GM12891 (cell line): Measurements from ENCODE around the gene PTPRG.

Source experiments
- DNase-seq: peaks from one replicate; pipeline ENCODE4 v3.0.0; 2011; ENCODE audit warnings: low spot score; ENCODE audit not compliant: insufficient read length
- FAIRE-seq: peaks from 2 replicates; lab custom pipeline; 2011; peaks lifted over from hg19 to GRCh38; lab: Jason Lieb, UNC
- PAX5 ChIP-seq: IDR thresholded peaks from 2 replicates; pipeline ENCODE4 v1.6.1; 2011; ENCODE audit warnings: low read length, moderate library complexity, mild to moderate bottlenecking; ENCODE audit not compliant: insufficient read depth, severe bottlenecking
- POLR2A ChIP-seq: IDR thresholded peaks from 2 replicates; pipeline ENCODE4 v1.6.1; 2011; ENCODE audit warnings: low read depth, low read length, control low read depth
- POLR2AphosphoS5 ChIP-seq: IDR thresholded peaks from 2 replicates; pipeline ENCODE4 v1.6.1; 2011; ENCODE audit warnings: low read depth, low read length, control low read depth
- POU2F2 ChIP-seq: IDR thresholded peaks from 2 replicates; pipeline ENCODE4 v1.6.1; 2011; ENCODE audit warnings: low read depth, mild to moderate bottlenecking, control low read depth, low read length, moderate library complexity
- SPI1 ChIP-seq: IDR thresholded peaks from 2 replicates; pipeline ENCODE4 v1.6.1; 2011; ENCODE audit warnings: low read depth, low read length, control low read depth
- TAF1 ChIP-seq: IDR thresholded peaks from 2 replicates; pipeline ENCODE4 v1.6.1; 2011; ENCODE audit warnings: low read depth, low read length, control low read depth

PTPRG gene

DNA sequence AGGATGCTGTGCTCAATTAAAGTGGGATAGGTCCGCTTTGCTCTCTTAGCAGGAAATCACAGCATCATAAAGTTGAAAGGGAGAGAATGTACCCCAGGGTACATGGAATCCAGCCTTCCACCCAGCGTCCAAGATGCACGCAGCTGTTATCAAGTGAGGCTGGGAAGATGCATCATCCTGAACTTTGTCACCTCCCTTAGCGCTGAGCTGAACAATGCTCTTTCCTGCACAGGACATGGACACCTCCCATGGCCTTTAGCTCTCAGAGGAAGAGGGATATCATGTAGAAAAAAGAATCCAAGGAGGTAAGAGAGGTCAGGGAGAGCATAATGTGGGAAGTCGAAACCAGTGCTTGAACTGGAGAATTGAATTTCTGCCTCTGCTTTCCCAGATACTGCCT, 619.1 kb downstream of the PTPRG start:
- TF ChIP-seq TAF1: no peak
- TF ChIP-seq SPI1: no peak
- no peak for TF ChIP-seq POU2F2
- no peak for TF ChIP-seq PAX5
- TF ChIP-seq POLR2AphosphoS5: no peak
- TF ChIP-seq POLR2A: no peak
- DNase-seq (no peak), FAIRE-seq (no peak)

DNA sequence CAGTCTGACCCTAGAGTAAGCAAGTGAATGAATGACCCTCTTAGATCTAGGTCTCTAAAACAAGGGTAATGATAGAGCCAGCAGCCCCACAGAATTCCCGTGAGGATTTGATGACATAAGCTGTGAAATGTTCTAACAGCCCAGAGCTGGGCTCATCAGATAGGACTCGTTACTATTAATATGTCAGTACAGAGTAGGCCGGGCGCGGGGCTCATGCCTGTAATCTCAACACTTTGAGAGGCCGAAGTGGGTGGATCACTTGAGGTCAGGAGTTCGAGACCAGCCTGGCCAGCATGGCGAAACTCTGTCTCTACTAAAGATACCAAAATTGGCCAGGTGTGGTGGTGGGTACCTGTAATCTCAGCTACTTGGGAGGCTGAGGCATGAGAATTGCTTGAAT, 621.7 kb downstream of the PTPRG start:
- no peak for TF ChIP-seq TAF1
- TF ChIP-seq SPI1: no peak
- no peak for TF ChIP-seq POU2F2
- TF ChIP-seq POLR2AphosphoS5: no peak
- TF ChIP-seq POLR2A: no peak
- TF ChIP-seq PAX5: no peak
- FAIRE-seq (no peak), DNase-seq (no peak)

DNA sequence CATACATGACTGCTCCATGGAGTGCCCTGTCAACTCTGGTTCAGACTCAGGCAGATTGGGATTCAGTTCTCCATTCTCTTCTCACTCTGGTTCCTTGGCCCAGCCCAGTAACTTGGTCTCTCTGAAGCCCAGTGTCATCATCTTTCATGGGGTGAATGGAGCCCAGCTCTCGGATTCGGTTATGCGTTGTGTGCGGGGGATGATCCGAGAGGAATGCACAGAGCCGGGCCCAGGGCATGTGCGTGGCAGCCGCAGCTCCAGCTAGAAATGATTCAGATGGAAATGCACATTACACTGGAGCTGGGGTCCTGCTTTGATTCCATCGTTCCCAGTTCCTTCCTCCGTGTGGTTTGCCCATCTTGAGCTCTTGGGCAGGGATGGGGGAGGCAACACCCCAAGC, 622.6 kb downstream of the PTPRG start:
- FAIRE-seq (no peak), DNase-seq (no peak)
- no peak for TF ChIP-seq PAX5
- TF ChIP-seq SPI1: no peak
- TF ChIP-seq TAF1: no peak
- no peak for TF ChIP-seq POU2F2

DNA sequence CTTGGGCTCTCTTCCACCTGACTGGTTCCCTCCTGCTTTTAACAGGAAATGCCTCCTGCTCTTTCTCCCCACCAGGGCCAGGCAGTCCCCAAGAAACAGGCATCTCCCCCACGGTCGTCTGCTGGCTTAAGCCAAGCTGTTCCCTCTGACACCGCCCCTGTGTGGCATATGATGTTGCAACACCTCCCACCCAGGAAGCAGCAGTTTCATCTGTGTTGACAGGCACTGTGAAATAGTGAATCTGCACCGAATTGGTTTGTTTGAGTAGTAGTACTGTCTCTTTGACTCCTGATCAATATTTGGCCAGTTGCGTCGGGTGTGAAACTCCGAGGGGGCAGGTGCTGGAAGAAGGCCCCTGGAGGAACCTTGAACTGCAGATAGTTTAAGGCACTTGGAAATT, 623.2 kb downstream of the PTPRG start:
- no peak for DNase-seq

DNA sequence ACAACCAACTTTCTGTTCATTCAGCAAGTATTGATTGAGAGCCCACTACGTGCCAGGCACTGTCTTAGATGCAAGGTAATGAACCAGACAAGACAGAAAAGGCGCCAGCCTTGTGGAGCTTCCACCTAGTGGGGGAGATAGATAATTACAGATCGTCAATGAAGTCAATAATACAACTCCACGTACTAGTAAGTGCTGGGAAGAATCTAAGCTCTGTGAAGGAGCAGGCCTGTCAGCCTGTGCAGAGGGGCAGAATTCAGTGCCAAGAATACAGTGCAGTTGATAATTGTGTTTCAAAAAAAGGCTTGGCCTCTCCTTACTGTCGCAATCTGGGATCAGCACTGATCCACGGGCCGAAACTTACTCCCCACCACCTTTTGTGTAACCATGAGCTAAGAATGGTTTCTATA, 625.7 kb downstream of the PTPRG start:
- no peak for FAIRE-seq
- TF ChIP-seq PAX5 (no peak), SPI1 (no peak), POU2F2 (no peak), POLR2AphosphoS5 (no peak), POLR2A (no peak), TAF1 (no peak)
- no peak for DNase-seq

More for the DNA sequence above, 623.2 kb downstream of the PTPRG start:
- TF ChIP-seq POU2F2 (no peak), POLR2A (no peak), TAF1 (no peak), POLR2AphosphoS5 (no peak)
- FAIRE-seq: no peak

DNA sequence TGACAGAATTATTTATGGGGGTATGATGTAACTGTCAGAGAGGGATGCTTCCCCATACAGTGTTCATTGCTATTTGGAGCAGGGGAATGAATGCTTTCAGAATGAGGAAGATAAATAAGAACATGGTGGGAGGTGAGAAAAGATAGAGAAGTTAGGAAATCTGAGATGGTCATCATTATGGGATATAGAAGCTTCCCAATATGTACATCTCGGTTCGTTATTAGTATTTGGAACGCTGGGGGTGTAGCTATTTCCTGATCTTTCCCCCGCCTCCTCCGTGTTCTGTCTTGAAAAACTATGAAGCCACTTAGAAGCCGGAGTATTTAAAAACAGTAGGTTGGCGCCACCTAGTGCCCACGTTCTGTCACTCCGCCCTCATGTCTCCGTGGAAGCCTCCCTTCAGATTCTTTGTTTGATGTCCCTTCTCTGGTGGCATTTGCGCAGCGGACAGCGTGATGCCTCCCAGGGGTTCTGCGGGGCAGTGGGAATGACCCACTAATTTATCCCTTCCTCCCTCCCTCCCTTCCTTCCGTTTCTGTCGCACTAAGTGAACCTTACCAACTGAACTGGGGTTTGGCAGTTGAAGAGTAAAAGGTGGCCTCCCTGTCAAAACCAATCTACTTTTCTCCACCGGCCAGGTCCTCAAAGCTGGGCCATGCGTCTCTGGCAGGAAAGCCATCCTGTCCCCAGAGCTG, 627.5 kb downstream of the PTPRG start:
- TF ChIP-seq POLR2AphosphoS5 (no peak), POLR2A (no peak), TAF1 (no peak), PAX5 (no peak), SPI1 (no peak), POU2F2 (no peak; the same call in 1 of the 2 replicates)
- DNase-seq: peak; percentile 59
- peak; percentile 59 for FAIRE-seq

DNA sequence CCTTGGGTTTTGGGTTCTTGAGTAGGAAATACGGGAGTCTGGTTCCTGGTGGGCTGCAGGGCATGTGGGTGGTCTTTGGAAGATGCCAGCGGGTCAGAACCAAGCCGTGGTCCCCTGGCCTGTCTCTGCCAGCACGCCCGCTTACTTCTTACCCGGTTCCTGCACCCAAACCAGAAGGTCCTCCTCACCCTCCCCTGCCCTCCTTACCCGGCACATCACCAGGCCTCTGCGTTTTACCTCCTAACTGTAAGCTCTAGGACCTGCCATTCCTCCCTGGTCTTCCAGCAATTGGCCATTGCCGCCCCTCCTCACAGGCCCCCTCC, 628.0 kb downstream of the PTPRG start:
- TF ChIP-seq POLR2A (no peak), TAF1 (no peak), POLR2AphosphoS5 (no peak), SPI1 (no peak)
- FAIRE-seq: no peak
- DNase-seq: no peak

DNA sequence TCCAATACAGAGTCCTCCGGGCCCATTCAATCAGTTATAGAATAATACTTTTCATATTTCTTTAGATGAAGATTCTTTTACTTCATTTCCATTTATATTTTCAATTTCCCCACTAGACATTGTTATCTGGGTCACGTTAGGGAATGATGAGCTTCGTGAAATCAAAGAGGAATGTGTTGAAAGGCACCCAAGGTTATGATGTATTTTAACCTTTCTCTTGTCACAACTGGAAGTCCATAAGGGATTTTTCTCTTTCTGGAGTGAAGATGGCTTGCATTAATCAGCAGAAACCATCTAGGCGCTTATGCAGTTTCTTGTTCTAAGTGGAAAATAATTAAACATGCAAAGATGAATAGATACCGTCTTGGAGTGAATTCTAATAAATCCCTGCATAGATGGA, 631.5 kb downstream of the PTPRG start:
- FAIRE-seq (no peak), DNase-seq (no peak)
- TF ChIP-seq POLR2A (no peak), SPI1 (no peak), PAX5 (no peak), TAF1 (no peak), POLR2AphosphoS5 (no peak), POU2F2 (no peak)

DNA sequence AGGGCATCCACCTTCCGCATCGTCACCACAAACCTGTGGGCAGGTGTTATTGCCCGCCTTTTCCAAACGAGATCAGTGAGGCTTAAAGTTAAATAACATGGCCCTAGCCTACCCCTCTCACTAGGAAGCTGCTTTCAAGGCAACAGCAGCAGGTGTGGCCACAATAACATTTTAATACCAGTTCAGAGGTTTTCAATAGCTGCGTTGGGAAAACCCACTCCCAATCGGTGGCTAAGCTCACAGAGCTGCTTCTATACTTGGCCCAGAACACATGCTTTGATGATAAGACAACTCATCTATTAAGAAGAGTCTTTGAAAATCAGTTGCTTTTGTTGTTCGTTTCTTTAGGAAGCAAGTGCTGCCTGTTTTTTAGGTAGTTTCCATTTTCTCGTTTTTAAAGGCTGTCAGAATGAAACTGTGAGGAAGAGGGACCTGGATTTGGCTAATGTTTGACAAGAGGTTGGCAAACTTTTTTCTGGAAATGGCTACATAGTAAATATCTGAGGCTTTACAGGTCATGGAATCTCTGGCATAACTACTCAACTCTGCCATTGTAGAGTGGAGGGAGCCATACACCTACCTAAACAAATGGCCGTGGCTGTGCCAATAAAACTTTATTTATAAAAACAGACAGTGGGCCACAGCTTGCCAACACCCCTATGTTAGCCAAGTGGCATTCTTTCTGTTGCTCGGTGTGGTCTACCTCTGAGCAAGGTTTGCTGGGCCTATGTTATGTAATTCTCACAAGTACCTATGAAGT, 632.4 kb downstream of the PTPRG start:
- DNase-seq (no peak), FAIRE-seq (no peak)
- TF ChIP-seq POLR2A (no peak), PAX5 (no peak), POLR2AphosphoS5 (no peak), POU2F2 (no peak), TAF1 (no peak), SPI1 (no peak)
